Right atrium auricular region (tissue), 2 donors: ENCODE measurements around the gene TNFAIP8L3. TPM values are rescaled to one million over a fixed set of nuclear protein-coding genes. Genes with fewer than 3 reads are reported as not detected.

ENCODE experiments used
- DNase-seq: peaks from one replicate; pipeline ENCODE4 v3.0.0-alpha.2; 2019; ENCODE audit warnings: low spot score
- H3K27ac ChIP-seq, 2 donors: fragments of 200-600 bp; sonication (generic); 1 replicate in 1 of 2; 2 replicates in 1 of 2; pipeline ENCODE4 v1.5.1; 2016 to 2019
- H3K27me3 ChIP-seq, 2 donors: fragments of 200-600 bp; sonication (generic); one replicate each; pipeline versions ENCODE4 v1.5.1 to v1.6.0; 2017 to 2019
- H3K36me3 ChIP-seq: fragments of 200-600 bp; sonication (generic); one replicate; pipeline ENCODE4 v1.5.1; 2016
- H3K4me1 ChIP-seq, 2 donors: fragments of 200-600 bp; sonication (generic); one replicate each; pipeline versions ENCODE4 v1.5.1 to v1.6.0; 2017 to 2019
- H3K4me3 ChIP-seq, 2 donors: fragments of 200-600 bp; sonication (generic); 1 replicate in 1 of 2; 2 replicates in 1 of 2; pipeline ENCODE4 v1.5.1; 2017 to 2019; ENCODE audit warnings: mild to moderate bottlenecking in 1 of 2, moderate library complexity in 1 of 2
- H3K9me3 ChIP-seq, 2 donors: fragments of 200-600 bp; sonication (generic); one replicate each; pipeline ENCODE4 v1.5.1; 2019
- total RNA-seq, 2 donors: library from RNA; depleted of rRNA; stranded (reverse); fragments of >200 nt; gene quantifications; one replicate each; pipeline ENCODE4 v1.1.0, GENCODE V29; 2016
- TF ChIP-seq, protein P1 (sequence below), 2 donors: fragments of 200-600 bp; sonication (generic); IDR thresholded peaks; one replicate each; pipeline ENCODE4 v1.5.1; 2019; ENCODE audit warnings: antibody characterized with exemption in 2 of 2

The TNFAIP8L3 gene
- total RNA-seq, 2 donors from 2014 or later, result 1.2 to 7.7 TPM

DNA sequence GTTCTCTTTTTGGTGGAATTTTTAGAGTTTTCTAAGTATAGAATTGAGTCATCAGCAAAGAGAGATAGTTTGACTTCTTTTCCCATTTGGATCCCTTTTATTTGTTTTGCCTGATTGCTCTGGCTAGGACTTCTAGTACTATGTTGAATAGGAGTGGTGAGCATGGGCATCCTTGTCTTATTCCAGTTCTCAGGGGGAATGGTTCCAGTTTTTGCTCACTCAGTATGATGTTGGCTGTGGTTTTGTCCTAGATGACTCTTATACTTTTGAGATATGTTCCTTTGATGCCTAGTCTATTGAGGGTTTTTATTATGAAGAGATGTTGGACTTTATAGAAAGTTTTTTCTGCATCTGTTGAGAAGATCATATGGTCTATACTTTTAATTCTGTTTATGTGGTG is 72.5 kb downstream of the TNFAIP8L3 start:
- no peak for DNase-seq
- H3K36me3 ChIP-seq, result no peaks in the 10 kb centered on the region
- H3K9me3 ChIP-seq, result peaks cover 0 to 9% of the 10 kb centered on the region in 2 donors
- no peak overlapping the region for H3K4me3 ChIP-seq
- no peaks in the 10 kb centered on the region for H3K27me3 ChIP-seq
- TF ChIP-seq, protein P1, sequence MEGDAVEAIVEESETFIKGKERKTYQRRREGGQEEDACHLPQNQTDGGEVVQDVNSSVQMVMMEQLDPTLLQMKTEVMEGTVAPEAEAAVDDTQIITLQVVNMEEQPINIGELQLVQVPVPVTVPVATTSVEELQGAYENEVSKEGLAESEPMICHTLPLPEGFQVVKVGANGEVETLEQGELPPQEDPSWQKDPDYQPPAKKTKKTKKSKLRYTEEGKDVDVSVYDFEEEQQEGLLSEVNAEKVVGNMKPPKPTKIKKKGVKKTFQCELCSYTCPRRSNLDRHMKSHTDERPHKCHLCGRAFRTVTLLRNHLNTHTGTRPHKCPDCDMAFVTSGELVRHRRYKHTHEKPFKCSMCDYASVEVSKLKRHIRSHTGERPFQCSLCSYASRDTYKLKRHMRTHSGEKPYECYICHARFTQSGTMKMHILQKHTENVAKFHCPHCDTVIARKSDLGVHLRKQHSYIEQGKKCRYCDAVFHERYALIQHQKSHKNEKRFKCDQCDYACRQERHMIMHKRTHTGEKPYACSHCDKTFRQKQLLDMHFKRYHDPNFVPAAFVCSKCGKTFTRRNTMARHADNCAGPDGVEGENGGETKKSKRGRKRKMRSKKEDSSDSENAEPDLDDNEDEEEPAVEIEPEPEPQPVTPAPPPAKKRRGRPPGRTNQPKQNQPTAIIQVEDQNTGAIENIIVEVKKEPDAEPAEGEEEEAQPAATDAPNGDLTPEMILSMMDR (IDR thresholded peaks at IDR 0.05), result no peak
- H3K27ac ChIP-seq, result no peak overlapping the region
- peaks cover 0 to 10% of the 10 kb centered on the region in 2 donors for H3K4me1 ChIP-seq

DNA sequence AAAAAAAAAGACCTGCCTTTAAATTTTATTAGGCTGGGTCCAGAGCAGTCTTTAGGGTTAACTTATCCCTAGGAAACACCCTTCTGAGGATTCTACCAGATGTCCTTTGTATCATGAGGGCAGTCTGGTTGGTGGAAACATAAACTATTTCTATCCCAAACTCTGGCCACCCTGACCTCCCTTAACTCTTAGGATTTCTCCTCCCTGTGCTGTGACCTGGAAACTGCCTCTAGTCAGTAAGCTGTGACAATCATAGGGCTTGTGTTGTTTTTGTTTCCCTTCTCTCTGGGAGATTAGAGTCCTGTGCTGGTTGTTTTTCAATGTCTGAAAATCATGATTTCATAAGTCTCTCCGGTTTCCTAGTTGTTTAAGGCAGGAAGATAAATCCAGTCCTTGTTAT is 78.1 kb downstream of the TNFAIP8L3 start:
- H3K4me3 ChIP-seq, result no peak overlapping the region
- no peak for DNase-seq
- no peak overlapping the region for H3K27ac ChIP-seq
- TF ChIP-seq, protein P1 (IDR thresholded peaks at IDR 0.05), result no peak
- no peaks in the 10 kb centered on the region for H3K27me3 ChIP-seq
- H3K36me3 ChIP-seq, result no peaks in the 10 kb centered on the region
- H3K9me3 ChIP-seq, result peaks cover 0 to 9% of the 10 kb centered on the region in 2 donors
- H3K4me1 ChIP-seq, result no peaks in the 10 kb centered on the region

DNA sequence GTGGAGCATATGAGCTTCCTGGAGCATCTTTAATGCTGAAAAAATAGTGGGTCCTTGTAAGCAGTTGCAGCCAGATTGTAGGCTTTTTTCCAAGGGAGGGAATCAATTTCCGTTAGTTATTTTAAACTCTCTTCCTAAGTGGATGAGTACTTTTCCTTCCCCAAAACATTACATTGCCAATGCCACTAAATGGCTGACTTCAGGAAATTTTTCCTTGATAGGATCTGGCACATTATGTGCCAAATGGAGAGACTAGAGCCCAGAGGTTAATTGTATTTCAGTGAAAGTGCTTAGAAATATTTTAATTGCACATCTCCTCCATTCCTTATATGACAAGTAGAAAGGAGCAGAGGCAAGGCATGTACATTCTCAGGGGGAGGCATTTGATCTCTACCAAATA is 83.5 kb downstream of the TNFAIP8L3 start:
- Histone ChIP-seq H3K36me3 (no peaks in the 10 kb centered on the region), H3K4me3 (no peak overlapping the region), H3K27me3 (no peaks in the 10 kb centered on the region), H3K4me1 (no peaks in the 10 kb centered on the region), H3K9me3 (peaks cover 0 to 10% of the 10 kb centered on the region in 2 donors), H3K27ac (no peak overlapping the region)
- DNase-seq, result no peak
- TF ChIP-seq, protein P1 (IDR thresholded peaks at IDR 0.05), result no peak

DNA sequence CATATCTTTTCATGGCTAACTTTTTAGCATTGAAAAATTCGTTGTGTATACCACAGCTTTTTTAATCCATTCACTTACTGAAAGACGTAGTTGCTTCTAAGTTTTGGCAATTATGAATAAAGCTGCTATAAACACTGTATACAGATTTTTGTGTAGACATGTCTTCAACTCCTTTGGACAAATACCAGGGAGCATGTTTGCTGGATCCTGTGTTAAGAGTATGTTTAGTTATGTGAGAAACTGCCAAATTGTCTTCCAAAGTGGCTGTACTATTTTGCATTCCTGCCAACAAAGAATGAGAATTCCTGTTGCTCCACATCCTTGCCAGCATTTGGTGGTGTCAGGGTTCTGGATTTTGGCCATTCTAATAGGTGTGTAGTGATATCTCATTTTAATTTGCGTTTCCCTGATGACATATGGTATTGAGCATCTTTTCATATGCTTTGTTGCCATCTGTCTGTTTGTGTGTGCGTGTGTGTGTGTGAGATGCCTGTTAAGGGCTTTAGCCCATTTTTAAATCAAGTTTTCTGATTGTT is 87.5 kb downstream of the TNFAIP8L3 start:
- DNase-seq, result no peak
- Histone ChIP-seq H3K4me3 (no peak overlapping the region), H3K9me3 (peaks cover 0 to 10% of the 10 kb centered on the region in 2 donors), H3K36me3 (peaks cover 6% of the 10 kb centered on the region), H3K4me1 (no peaks in the 10 kb centered on the region), H3K27me3 (no peaks in the 10 kb centered on the region), H3K27ac (no peak overlapping the region)
- TF ChIP-seq, protein P1 (IDR thresholded peaks at IDR 0.05), result no peak

Other genes starting within 250 kb of the TNFAIP8L3 start
- 10 to 100 TPM in 1 of 2 donors, 1 to 10 TPM in 1; 7.0 to 11.7 TPM for gene AP4E1, start 186.2 kb downstream of the TNFAIP8L3 start, total RNA-seq
- 1 to 10 TPM in 1 of 2 donors, not detected in 1; 2.4 TPM for gene CYP19A1, start 243.7 kb upstream of the TNFAIP8L3 start, total RNA-seq
- 1 to 10 TPM; 1.9 to 9.4 TPM for gene GLDN, start 246.7 kb upstream of the TNFAIP8L3 start, total RNA-seq